Natural killer cell (primary cell): ENCODE results near the gene MPZ. TPM values are rescaled to one million over a fixed set of nuclear protein-coding genes. Genes with fewer than 3 reads are reported as not detected.

Experiments
- ATAC-seq, 3 donors: fragments of 150-1000 bp in 2 of 3; fragments of 200-7000 bp in 1 of 3; cut with Tn5 transposase; 1 replicate in 1 of 3; 2 replicates in 2 of 3; pipeline ENCODE4 v1.10.0; 2021; ENCODE audit warnings: mild to moderate bottlenecking in 2 of 3, moderate library complexity in 2 of 3
- DNase-seq, 2 donors: peaks; one replicate each; pipeline versions ENCODE4 v3.0.0 to v3.0.0-alpha.2; 2013 to 2021; ENCODE audit warnings: mixed read lengths in 1 of 2
- H3K27ac ChIP-seq: one replicate; pipeline ENCODE4 v1.5.1; 2013; ENCODE audit warnings: mild to moderate bottlenecking, low read length
- H3K27me3 ChIP-seq: one replicate; pipeline ENCODE4 v1.6.1; 2013; ENCODE audit warnings: low read length; ENCODE audit not compliant: control insufficient read depth, insufficient read depth
- H3K36me3 ChIP-seq: one replicate; pipeline ENCODE4 v1.6.1; 2013; ENCODE audit warnings: low read length; ENCODE audit not compliant: control insufficient read depth, insufficient read depth
- H3K4me1 ChIP-seq: one replicate; pipeline ENCODE4 v1.6.1; 2013; ENCODE audit warnings: low read length; ENCODE audit not compliant: control insufficient read depth, insufficient read depth
- H3K4me3 ChIP-seq: one replicate; pipeline ENCODE4 v1.5.1; 2013; ENCODE audit warnings: low read length
- H3K9me3 ChIP-seq: one replicate; pipeline ENCODE4 v1.6.1; 2013; ENCODE audit warnings: low read length; ENCODE audit not compliant: control insufficient read depth, insufficient read depth
- H3K27ac Mint-ChIP-seq, 2 donors: one replicate each; pipeline ENCODE4 v1.8.0; 2022; ENCODE audit warnings: mild to moderate bottlenecking in 2 of 2, mixed read lengths in 2 of 2, moderate library complexity in 1 of 2
- H3K27me3 Mint-ChIP-seq, 2 donors: one replicate each; pipeline ENCODE4 v1.8.0; 2022; ENCODE audit warnings: low read depth in 2 of 2, mixed read lengths in 2 of 2
- H3K36me3 Mint-ChIP-seq: one replicate; pipeline ENCODE4 v1.8.0; 2022; ENCODE audit warnings: mixed read lengths
- H3K4me1 Mint-ChIP-seq, 2 donors: one replicate each; pipeline ENCODE4 v1.8.0; 2022; ENCODE audit warnings: mixed read lengths in 2 of 2
- H3K4me3 Mint-ChIP-seq: one replicate; pipeline ENCODE4 v1.8.0; 2022; ENCODE audit warnings: mild to moderate bottlenecking, moderate library complexity, mixed read lengths
- H3K9me3 Mint-ChIP-seq, 2 donors: one replicate each; pipeline ENCODE4 v1.8.0; 2022; ENCODE audit warnings: mixed read lengths in 2 of 2
- WGBS: methylation state at CpG from one replicate; pipeline ENCODE4 v1.1.7; 2013; ENCODE audit warnings: missing lambda C conversion rate; ENCODE audit not compliant: insufficient coverage; 5-methylcytosine and 5-hydroxymethylcytosine counted together
- intact Hi-C: fragments of 100-400 bp; cut with micrococcal nuclease; formaldehyde crosslinking; loops from one replicate; pipeline ENCODE4 v1.14.2; 2022
- total RNA-seq, 4 donors: library from RNA; stranded (reverse); fragments of 120-200 nt in 1 of 4; gene quantifications; one replicate each; pipeline versions ENCODE4 v1.2.3 to v1.2.4, GENCODE V29; 2013 to 2022
- TF ChIP-seq, protein P1 (sequence below): fragments of 200-600 bp; IDR thresholded peaks from one replicate; pipeline ENCODE4 v1.8.0; 2022; ENCODE audit warnings: antibody characterized with exemption

Gene MPZ
- total RNA-seq, 3 donors from 2014 or later (not counting 1 experiment from before 2014, with no cell fraction given), result 4.6 to 9.0 (median 8.7) TPM

- no peaks in the 10 kb centered on the region for H3K36me3 Mint-ChIP-seq
- ATAC-seq (no peak), DNase-seq (no peak)
- intact Hi-C loops, result loop anchor here (5.0 kb wide), 1 partner anchor 81 kb away; the partner anchor contains the start of gene TOMM40L
- Histone ChIP-seq H3K27me3 (no peaks in the 10 kb centered on the region), H3K4me1 (peaks cover 28% of the 10 kb centered on the region), H3K36me3 (peaks cover 3% of the 10 kb centered on the region), H3K4me3 (no peak overlapping the region), H3K9me3 (no peaks in the 10 kb centered on the region), H3K27ac (no peak overlapping the region)
- no peaks in the 10 kb centered on the region for H3K27me3 Mint-ChIP-seq
- TF ChIP-seq, protein P1, sequence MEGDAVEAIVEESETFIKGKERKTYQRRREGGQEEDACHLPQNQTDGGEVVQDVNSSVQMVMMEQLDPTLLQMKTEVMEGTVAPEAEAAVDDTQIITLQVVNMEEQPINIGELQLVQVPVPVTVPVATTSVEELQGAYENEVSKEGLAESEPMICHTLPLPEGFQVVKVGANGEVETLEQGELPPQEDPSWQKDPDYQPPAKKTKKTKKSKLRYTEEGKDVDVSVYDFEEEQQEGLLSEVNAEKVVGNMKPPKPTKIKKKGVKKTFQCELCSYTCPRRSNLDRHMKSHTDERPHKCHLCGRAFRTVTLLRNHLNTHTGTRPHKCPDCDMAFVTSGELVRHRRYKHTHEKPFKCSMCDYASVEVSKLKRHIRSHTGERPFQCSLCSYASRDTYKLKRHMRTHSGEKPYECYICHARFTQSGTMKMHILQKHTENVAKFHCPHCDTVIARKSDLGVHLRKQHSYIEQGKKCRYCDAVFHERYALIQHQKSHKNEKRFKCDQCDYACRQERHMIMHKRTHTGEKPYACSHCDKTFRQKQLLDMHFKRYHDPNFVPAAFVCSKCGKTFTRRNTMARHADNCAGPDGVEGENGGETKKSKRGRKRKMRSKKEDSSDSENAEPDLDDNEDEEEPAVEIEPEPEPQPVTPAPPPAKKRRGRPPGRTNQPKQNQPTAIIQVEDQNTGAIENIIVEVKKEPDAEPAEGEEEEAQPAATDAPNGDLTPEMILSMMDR, result no peak
- peaks cover 28% of the 10 kb centered on the region in 2 donors for H3K4me1 Mint-ChIP-seq
- H3K4me3 Mint-ChIP-seq, result no peak overlapping the region
- 50% methylated on average over 1 of the region's 2 CpGs for WGBS
- peak overlapping the region; percentile 90 to 96 for H3K27ac Mint-ChIP-seq
- no peaks in the 10 kb centered on the region for H3K9me3 Mint-ChIP-seq
Observed at GRCh38 chr1:161307892-161308638, 1.7 kb downstream of the MPZ start.

- H3K4me3 Mint-ChIP-seq, result peak overlapping the region; percentile 21
Observed at GRCh38 chr1:161307230-161307768, 2.5 kb downstream of the MPZ start.

DNA sequence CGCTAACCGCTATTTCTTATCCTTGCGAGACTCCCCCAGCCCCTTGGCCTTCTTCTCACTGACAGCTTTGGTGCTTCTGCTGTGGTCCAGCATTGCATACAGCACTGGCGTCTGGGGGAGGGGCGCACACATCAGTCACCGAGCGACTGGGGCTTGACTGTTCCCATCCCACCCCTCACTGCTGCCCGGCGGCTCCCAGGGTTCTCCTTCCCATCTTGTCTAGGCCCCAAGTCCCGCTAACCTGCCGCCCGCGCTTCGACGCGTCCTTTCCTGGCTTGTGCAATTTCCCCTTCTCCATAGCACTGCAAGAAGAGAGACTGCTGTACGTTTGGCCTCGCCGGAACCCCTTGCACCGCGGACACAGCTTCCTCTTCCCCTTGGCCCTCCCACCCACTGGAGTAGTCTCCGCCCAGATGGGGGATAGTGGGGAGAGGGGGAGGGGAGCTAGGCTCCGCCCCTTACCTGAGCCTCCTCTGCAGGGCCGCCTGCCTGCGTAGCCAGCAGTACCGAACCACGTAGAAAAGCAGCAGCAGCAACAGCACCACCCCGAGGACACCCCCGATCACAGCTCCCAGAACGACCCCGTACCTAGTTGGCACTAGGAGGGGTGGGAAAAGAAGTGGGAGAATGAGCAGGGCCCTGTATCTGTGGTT, 3.8 kb downstream of the MPZ start:
- intact Hi-C loops, result loop anchor here (1.0 to 5.0 kb wide), 2 partner anchors 8 to 79 kb away; partner anchors contain the start of genes SDHC and TOMM40L
- H3K9me3 ChIP-seq, result no peaks in the 10 kb centered on the region
- Mint-ChIP-seq H3K27me3 (no peaks in the 10 kb centered on the region), H3K36me3 (no peaks in the 10 kb centered on the region), H3K9me3 (no peaks in the 10 kb centered on the region), H3K4me3 (peak overlapping the region; percentile 97), H3K4me1 (peaks cover 28% of the 10 kb centered on the region in 2 donors), H3K27ac (peak overlapping the region; percentile 90 to 96)
- WGBS, result 1% methylated on average over 28 of the region's 31 CpGs
- ATAC-seq, result peak; percentile 88 to 96 (median 94)
- peak overlapping the region; percentile 78 for H3K4me3 ChIP-seq
- peaks cover 28% of the 10 kb centered on the region for H3K4me1 ChIP-seq
- peak overlapping the region; percentile 74 for H3K27ac ChIP-seq
- TF ChIP-seq, protein P1, result no peak
- peaks cover 9% of the 10 kb centered on the region for H3K36me3 ChIP-seq
- peak; percentile 70 to 94 for DNase-seq
- no peaks in the 10 kb centered on the region for H3K27me3 ChIP-seq

More at GRCh38 chr1:161307230-161307768, 2.5 kb downstream of the MPZ start:
- H3K9me3 Mint-ChIP-seq, result no peaks in the 10 kb centered on the region
- TF ChIP-seq, protein P1, result no peak
- peaks cover 28% of the 10 kb centered on the region in 2 donors for H3K4me1 Mint-ChIP-seq
- no peak for ATAC-seq
- no peaks in the 10 kb centered on the region for H3K36me3 Mint-ChIP-seq
- peak overlapping the region; percentile 90 to 96 for H3K27ac Mint-ChIP-seq
- Histone ChIP-seq H3K4me3 (no peak overlapping the region), H3K27ac (peak overlapping the region; percentile 41), H3K9me3 (no peaks in the 10 kb centered on the region), H3K27me3 (no peaks in the 10 kb centered on the region), H3K4me1 (peaks cover 28% of the 10 kb centered on the region), H3K36me3 (peaks cover 9% of the 10 kb centered on the region)
- 77% methylated on average over 7 of the region's 7 CpGs for WGBS
- intact Hi-C loops, result loop anchor here (5.0 kb wide), 1 partner anchor 80 kb away; the partner anchor contains the start of gene TOMM40L
- DNase-seq, result peak in 1 of 2 donors; percentile 51
- no peaks in the 10 kb centered on the region for H3K27me3 Mint-ChIP-seq
